Stimulated activated CD8-positive, alpha-beta memory T cell treated with anti-CD3 and anti-CD28 coated beads, Interleukin-12 subunit alpha, Interleukin-12 subunit beta, amount 100 ng/mL, for 1 hour (primary cell): Measurements from ENCODE around the gene AKR1E2.

Source experiments
- DNase-seq: peaks from one replicate; pipeline ENCODE4 v3.0.0-alpha.2; 2020; ENCODE audit warnings: low read depth

The AKR1E2 gene

GRCh38 chr10:4825868-4826791 lies at the start of gene AKR1E2:
Gene AKR1E2 (plus strand): TSS chr10:4826207. CDS start chr10:4826325, 118 bp downstream.
- peak; percentile 52 for DNase-seq

GRCh38 chr10:4776234-4776638 lies 49.8 kb upstream of the AKR1E2 start:
- no peak for DNase-seq

GRCh38 chr10:4778761-4779160 lies 47.2 kb upstream of the AKR1E2 start:
- no peak for DNase-seq

- no peak for DNase-seq
Observed at GRCh38 chr10:4780091-4780490, 45.9 kb upstream of the AKR1E2 start.

- no peak for DNase-seq
Observed at GRCh38 chr10:4780782-4781181, 45.2 kb upstream of the AKR1E2 start.

GRCh38 chr10:4781955-4782354 lies 44.1 kb upstream of the AKR1E2 start:
- DNase-seq, result no peak

- no peak for DNase-seq
Observed at GRCh38 chr10:4784667-4785333, 41.2 kb upstream of the AKR1E2 start.

GRCh38 chr10:4786043-4786839 lies 39.8 kb upstream of the AKR1E2 start:
- no peak for DNase-seq

- DNase-seq, result no peak
Observed at GRCh38 chr10:4790045-4790444, 36.0 kb upstream of the AKR1E2 start.

- DNase-seq, result no peak
Observed at GRCh38 chr10:4790922-4791321, 35.1 kb upstream of the AKR1E2 start.

GRCh38 chr10:4792381-4792780 lies 33.6 kb upstream of the AKR1E2 start:
- DNase-seq, result no peak

- no peak for DNase-seq
Observed at GRCh38 chr10:4801405-4801804, 24.6 kb upstream of the AKR1E2 start.

GRCh38 chr10:4802711-4803487 lies 23.1 kb upstream of the AKR1E2 start:
- no peak for DNase-seq

- no peak for DNase-seq
Observed at GRCh38 chr10:4803822-4804221, 22.2 kb upstream of the AKR1E2 start.

- no peak for DNase-seq
Observed at GRCh38 chr10:4804465-4804864, 21.5 kb upstream of the AKR1E2 start.

- no peak for DNase-seq
Observed at GRCh38 chr10:4806534-4806933, 19.5 kb upstream of the AKR1E2 start.

- no peak for DNase-seq
Observed at GRCh38 chr10:4807761-4808507, 18.1 kb upstream of the AKR1E2 start.

- no peak for DNase-seq
Observed at GRCh38 chr10:4809156-4809555, 16.9 kb upstream of the AKR1E2 start.

- DNase-seq, result no peak
Observed at GRCh38 chr10:4810092-4810491, 15.9 kb upstream of the AKR1E2 start.

- no peak for DNase-seq
Observed at GRCh38 chr10:4812046-4812445, 14.0 kb upstream of the AKR1E2 start.

GRCh38 chr10:4813023-4813422 lies 13.0 kb upstream of the AKR1E2 start:
- no peak for DNase-seq
